ENCODE results near the gene DAPK1.
"Not testable (repeated sequence)": the region's sequence is repeated elsewhere in the genome, so short reads cannot be mapped to it uniquely, and the experiment has no call there.

The DAPK1 gene

GRCh38 chr9:87498811-87499360, 1.2 kb downstream of the DAPK1 start:
- no peak for DNase-seq

GRCh38 chr9:87499424-87500017, 1.9 kb downstream of the DAPK1 start:
- DNase-seq, result no peak

DNA sequence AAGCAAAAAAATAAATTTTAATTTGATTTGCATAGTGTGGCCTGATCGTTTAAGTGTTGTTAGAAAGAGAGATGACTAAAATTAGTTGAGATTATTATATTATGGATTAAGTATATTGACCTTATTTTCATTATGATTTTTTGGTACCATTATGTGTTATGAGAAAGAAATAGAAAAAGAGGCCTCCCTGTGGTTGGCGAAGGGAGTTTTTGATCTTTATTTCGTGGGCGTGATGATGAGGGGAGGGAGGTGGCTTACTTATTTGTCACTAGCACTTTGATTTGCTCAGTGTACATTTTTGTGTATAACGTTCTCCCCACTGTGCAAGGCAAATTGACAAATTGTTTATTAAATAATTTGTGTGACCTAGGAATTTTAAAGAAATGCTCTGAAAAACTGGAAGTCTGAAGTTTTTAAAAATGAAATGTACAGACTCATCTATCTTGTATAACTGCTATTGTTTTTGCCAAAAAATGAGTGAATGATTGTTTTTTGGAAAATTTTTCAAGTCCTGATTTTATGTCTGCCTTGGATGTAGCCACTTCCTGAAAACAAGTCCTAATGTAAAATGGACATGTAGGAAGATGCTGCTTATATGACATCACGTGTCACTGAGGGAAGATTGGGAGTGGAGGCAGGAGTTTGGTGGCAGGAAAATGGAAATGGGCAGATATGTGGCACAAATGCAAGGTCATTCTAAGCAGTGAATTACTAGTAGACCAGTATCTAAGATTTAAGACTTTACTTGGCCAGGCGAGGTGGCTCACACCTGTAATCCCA, 3.0 kb downstream of the DAPK1 start:
- DNase-seq, result no peak

DNA sequence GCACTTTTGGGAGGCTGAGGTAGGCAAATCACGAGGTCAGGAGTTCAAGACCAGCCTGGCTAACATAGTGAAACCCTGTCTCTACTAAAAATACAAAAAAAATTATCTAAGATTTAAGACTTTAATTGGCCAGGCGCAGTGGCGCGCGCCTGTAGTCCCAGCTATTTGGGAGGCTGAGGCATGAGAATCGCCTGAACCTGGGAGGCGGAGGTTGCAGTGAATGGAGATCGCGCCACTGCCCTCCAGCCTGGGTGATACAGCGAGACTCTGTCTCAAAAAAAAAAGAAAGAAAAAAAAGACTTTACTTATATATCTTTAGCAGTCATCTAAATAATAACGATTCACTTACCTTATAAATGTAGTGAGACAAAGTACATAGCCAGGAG, 3.6 kb downstream of the DAPK1 start:
- not testable (repeated sequence) for DNase-seq

DNA sequence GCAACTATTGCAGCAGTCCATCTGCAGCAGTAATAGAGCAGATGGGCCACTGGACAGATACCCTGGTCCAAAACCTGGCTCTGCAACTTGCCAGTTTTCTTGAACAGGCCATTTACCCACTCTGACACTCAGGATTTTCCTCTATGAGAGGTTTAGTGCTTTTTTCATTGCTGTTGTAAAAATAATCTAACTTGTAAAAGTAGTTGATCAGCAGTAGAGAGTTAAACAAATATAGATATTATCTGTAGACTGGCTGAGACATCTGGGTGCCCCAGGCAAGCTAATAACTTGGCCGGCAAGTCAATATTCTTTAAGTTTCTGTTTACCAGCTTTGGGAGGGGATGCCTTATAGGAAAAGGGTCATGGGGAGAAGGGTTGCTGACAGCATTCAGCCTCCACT, 4.1 kb downstream of the DAPK1 start:
- DNase-seq, result no peak

- DNase-seq, result no peak
These were observed 4.9 kb downstream of the DAPK1 start for GRCh38 chr9:87502391-87503221.

DNA sequence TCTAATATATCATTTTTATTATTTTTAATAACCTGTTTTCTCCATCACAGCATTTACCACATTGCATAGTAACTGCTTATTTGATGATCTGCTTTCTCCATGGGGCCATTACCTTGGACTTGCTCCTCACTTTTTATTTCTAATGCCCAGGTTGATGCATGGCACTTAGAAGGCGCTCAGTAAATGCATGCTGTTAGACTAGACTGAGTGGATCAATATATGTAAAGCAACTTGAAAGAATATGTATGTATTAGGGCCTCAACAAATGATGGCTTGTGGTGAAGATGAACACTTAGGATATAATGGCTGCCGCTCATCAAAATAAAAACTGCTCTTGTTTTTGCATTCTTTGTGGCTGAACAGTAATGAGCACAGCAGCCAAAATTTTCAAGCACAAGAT, 5.8 kb downstream of the DAPK1 start:
- no peak for DNase-seq

- DNase-seq, result no peak
These were observed 6.3 kb downstream of the DAPK1 start for GRCh38 chr9:87503927-87504326.

DNA sequence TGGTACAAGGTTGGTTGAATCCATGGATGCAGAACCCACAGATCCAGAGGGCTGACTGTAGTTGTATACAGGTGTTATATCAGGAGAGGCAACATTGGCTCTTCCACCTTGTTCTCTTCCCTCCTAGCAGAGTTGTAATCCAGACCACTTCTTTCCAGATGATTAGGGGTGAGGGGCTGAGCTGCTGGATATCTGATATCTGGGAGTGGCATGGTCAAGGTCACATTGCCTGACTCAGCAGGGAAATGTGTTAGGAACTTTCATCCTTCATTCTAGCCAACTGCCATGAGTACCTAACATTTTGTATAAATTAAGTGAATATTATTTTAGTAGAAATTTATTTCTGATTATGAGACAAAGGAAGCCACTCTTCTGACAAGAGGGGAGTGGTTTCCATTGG, 7.3 kb downstream of the DAPK1 start:
- no peak for DNase-seq

- no peak for DNase-seq
These were observed 8.4 kb downstream of the DAPK1 start for GRCh38 chr9:87505869-87506678.

- DNase-seq, result no peak
These were observed 9.9 kb downstream of the DAPK1 start for GRCh38 chr9:87507576-87507975.

DNA sequence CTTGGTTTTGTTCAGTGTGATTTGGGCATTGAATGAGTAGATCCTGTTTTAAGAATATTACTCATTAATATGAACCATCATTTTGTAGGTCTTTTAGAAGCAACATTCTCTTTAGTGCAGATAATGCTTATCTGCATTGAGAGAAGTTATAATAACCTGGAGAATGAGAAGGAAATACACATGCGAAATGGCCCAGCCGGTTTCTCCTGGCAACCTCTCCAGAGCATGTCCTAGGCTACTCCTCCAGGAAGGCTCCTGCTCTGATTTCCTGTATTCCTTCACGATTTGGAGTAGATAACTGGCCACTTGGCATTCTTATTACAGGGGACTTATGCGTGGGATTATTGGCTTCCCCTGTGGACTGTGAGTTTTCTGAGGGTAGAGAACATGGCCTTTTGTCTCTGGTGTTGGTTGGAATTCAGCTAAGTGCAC, 12.6 kb downstream of the DAPK1 start:
- no peak for DNase-seq

DNA sequence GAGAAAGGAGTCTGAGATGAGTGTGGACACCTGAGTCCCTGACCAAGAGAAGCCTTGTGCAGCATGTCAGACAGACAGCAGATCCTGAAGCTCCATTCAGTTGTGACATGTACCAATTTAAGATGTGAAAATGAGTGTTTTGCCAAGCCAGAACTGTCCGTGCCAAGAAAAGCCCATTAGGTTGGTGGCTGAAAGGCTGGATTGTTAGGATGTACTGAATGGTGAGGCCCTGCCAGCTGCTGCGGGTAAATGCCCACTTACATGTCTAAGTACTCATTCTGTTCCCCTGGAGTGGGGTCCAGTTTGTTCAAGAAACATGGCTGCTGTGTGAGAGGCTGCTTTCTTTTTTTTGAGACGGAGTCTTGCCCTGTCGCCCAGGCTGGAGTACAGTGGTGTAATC, 14.6 kb downstream of the DAPK1 start:
- no peak for DNase-seq

GRCh38 chr9:87513161-87513560, 15.5 kb downstream of the DAPK1 start:
- no peak for DNase-seq

GRCh38 chr9:87513880-87514535, 16.3 kb downstream of the DAPK1 start:
- DNase-seq, result no peak

- no peak for DNase-seq
These were observed 17.3 kb downstream of the DAPK1 start for GRCh38 chr9:87515006-87515405.

- DNase-seq, result no peak
These were observed 18.0 kb downstream of the DAPK1 start for GRCh38 chr9:87515588-87516221.

DNA sequence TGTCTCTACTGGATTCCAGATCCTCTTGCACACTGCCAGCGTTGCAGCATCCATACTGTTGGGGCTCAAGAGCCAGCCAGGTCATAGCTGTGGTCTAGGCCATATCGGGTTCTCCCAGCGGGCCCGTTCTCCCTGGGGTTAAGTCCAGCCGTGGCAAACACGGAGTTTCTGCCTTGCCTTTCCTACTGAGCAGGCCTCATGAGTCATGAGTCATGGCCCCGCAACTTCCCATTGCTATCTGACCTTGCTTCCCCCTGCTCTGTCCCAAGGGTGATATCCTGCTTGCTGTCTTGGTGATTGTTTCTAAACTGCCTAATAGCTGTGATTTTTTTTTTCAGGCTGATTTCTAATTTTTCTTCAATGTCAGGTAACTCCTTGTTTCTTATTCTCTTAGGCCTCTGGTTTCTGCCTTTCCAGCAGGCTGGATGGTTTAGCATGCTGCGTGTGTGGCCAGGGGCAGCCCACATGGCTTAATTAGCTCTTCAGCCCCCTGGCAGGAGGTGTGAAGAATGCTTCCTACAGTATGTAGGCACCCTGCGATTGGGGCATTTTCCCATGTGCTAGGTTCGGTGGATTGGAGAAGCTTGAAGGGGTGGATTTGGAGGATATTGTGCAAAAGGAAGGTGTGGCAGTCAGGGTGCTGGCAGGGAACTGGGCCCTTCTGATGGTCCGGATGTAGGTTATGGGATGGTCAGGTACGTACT, 18.7 kb downstream of the DAPK1 start:
- no peak for DNase-seq

GRCh38 chr9:87516926-87517290, 19.2 kb downstream of the DAPK1 start:
- no peak for DNase-seq

GRCh38 chr9:87517732-87518131, 20.1 kb downstream of the DAPK1 start:
- no peak for DNase-seq
